Medulla oblongata (tissue), 1 donor: ENCODE data around the gene GRID1.
"Not testable (repeated sequence)": the region's sequence is repeated elsewhere in the genome, so short reads cannot be mapped to it uniquely, and the experiment has no call there.

ENCODE experiments used
- DNase-seq: peaks from one replicate; pipeline ENCODE4 v3.0.0-alpha.2; 2015; ENCODE audit errors: extremely low spot score

The GRID1 gene

GRCh38 chr10:86038371-86038770, 328.2 kb downstream of the GRID1 start:
- DNase-seq = no peak

GRCh38 chr10:86037096-86037495, 329.5 kb downstream of the GRID1 start:
- no peak for DNase-seq

GRCh38 chr10:86036544-86036831, 330.1 kb downstream of the GRID1 start:
- no peak for DNase-seq

GRCh38 chr10:86035791-86036543, 330.6 kb downstream of the GRID1 start:
- no peak for DNase-seq

GRCh38 chr10:86034710-86035109, 331.9 kb downstream of the GRID1 start:
- DNase-seq = no peak

GRCh38 chr10:86033581-86033980, 333.0 kb downstream of the GRID1 start:
- DNase-seq = no peak

GRCh38 chr10:86032087-86032486, 334.5 kb downstream of the GRID1 start:
- DNase-seq = not testable (repeated sequence)

- no peak for DNase-seq
These were observed 336.3 kb downstream of the GRID1 start for GRCh38 chr10:86030312-86030711.

- no peak for DNase-seq
These were observed 339.2 kb downstream of the GRID1 start for GRCh38 chr10:86027346-86027745.

GRCh38 chr10:86025509-86025908, 341.1 kb downstream of the GRID1 start:
- no peak for DNase-seq

- no peak for DNase-seq
These were observed 342.1 kb downstream of the GRID1 start for GRCh38 chr10:86024281-86025041.

GRCh38 chr10:86023931-86024280, 342.7 kb downstream of the GRID1 start:
- no peak for DNase-seq

- DNase-seq = no peak
These were observed 343.3 kb downstream of the GRID1 start for GRCh38 chr10:86023336-86023735.

GRCh38 chr10:86022906-86023305, 343.7 kb downstream of the GRID1 start:
- no peak for DNase-seq

- DNase-seq = no peak
These were observed 346.5 kb downstream of the GRID1 start for GRCh38 chr10:86020134-86020533.

- DNase-seq = no peak
These were observed 347.5 kb downstream of the GRID1 start for GRCh38 chr10:86019141-86019540.

- no peak for DNase-seq
These were observed 347.9 kb downstream of the GRID1 start for GRCh38 chr10:86018735-86019058.

GRCh38 chr10:86017841-86018734, 348.5 kb downstream of the GRID1 start:
- DNase-seq = no peak

- DNase-seq = no peak
These were observed 353.0 kb downstream of the GRID1 start for GRCh38 chr10:86013568-86013967.

GRCh38 chr10:86007171-86007570, 359.4 kb downstream of the GRID1 start:
- no peak for DNase-seq

GRCh38 chr10:86004337-86004736, 362.3 kb downstream of the GRID1 start:
- DNase-seq = no peak

- DNase-seq = no peak
These were observed 363.4 kb downstream of the GRID1 start for GRCh38 chr10:86003201-86003621.

- peak; percentile 71 for DNase-seq
These were observed 365.1 kb downstream of the GRID1 start for GRCh38 chr10:86001521-86001920.
